ENCODE measurements around the gene PCGF3. TPM values are rescaled to one million over a fixed set of nuclear protein-coding genes. Genes with fewer than 3 reads are reported as not detected.

The PCGF3 gene
- polyA plus RNA-seq, 1 experiment, result 37.2 TPM

DNA sequence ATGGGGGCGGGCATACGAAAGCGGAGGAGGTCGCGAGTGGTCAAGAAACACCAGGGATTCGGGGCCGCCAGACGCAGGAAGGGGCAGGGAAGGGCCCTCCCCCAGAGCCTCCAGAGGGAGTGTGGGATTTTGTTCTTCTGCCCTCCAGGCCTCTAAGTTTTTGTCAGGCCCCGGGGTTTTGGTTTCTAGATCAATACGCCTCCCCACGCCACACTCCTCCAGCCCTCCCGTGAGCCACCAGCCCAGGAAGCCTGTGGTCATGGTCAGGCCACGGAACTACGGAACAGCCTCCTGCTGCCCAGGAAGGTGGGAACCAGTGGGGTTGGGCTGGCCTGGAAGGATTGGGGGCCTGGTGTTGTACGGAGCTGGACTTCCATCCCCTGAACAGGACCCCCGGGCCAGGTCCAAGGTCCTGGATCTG, 81.9 kb downstream of the PCGF3 start:
- ChIA-PET POLR2A (no interaction called here), CTCF (interaction anchor here (0.6 kb wide), 1 partner anchor 30 kb away, joined by 3 read pairs; no protein-coding TSS in a partner anchor)
- no peak for DNase-seq (ENCODE audit: low read depth, low spot score)
- TF ChIP-seq, protein P1, sequence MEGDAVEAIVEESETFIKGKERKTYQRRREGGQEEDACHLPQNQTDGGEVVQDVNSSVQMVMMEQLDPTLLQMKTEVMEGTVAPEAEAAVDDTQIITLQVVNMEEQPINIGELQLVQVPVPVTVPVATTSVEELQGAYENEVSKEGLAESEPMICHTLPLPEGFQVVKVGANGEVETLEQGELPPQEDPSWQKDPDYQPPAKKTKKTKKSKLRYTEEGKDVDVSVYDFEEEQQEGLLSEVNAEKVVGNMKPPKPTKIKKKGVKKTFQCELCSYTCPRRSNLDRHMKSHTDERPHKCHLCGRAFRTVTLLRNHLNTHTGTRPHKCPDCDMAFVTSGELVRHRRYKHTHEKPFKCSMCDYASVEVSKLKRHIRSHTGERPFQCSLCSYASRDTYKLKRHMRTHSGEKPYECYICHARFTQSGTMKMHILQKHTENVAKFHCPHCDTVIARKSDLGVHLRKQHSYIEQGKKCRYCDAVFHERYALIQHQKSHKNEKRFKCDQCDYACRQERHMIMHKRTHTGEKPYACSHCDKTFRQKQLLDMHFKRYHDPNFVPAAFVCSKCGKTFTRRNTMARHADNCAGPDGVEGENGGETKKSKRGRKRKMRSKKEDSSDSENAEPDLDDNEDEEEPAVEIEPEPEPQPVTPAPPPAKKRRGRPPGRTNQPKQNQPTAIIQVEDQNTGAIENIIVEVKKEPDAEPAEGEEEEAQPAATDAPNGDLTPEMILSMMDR (IDR thresholded peaks at IDR 0.05; ENCODE audit: low read depth, low read length), result no peak
- H3K9me3 ChIP-seq (ENCODE audit: control insufficient read depth, insufficient read depth, low read length), result no peaks in the 10 kb centered on the region; the same call in 1 of the 2 replicates
- peaks cover 55% of the 10 kb centered on the region for H3K27me3 ChIP-seq (ENCODE audit: control insufficient read depth, insufficient read depth, low read length)
- no peak overlapping the region for H3K4me3 ChIP-seq (ENCODE audit: low read depth, low read length)
- no peak overlapping the region for H3K27ac ChIP-seq (ENCODE audit: low read depth, low read length)

DNA sequence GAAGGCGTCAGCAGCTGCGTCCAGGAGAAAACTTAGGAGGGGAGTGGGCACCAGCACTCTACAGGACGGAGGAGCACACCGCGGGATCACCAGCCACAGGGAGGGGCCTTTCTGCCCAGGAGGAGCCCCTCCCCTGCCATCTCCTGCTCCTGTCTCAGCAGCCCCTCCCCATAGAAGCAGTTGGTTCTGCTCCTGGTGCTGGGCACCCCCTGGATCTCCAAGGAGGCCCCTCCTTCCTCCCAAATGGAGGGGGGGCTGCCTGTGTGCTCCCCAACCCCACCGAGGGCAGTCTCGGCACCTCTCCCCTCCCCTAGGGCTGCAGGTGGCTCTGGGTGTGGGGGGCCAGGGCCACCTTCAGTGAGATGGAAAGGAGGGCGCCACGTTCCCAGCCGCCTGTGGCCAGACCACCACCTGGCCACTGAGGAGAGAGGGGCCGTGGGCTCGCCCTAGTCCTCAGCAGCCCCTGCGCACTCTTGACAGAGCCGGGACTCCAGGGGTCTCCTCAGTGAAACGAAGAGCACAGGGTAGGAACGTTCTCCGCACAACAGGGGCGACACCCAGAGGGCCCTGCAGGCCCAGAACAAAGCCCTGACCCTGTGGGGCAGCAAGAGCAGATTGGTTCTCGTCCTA, 82.5 kb downstream of the PCGF3 start:
- POLR2A ChIA-PET, result no interaction called here
- CTCF ChIA-PET, result no interaction called here
- Histone ChIP-seq H3K4me3 (ENCODE audit: low read depth, low read length) (no peak overlapping the region), H3K27me3 (ENCODE audit: control insufficient read depth, insufficient read depth, low read length) (peaks cover 60% of the 10 kb centered on the region), H3K9me3 (ENCODE audit: control insufficient read depth, insufficient read depth, low read length) (no peaks in the 10 kb centered on the region; the same call in 1 of the 2 replicates), H3K27ac (ENCODE audit: low read depth, low read length) (no peak overlapping the region)
- TF ChIP-seq, protein P1 (IDR thresholded peaks at IDR 0.05; ENCODE audit: low read depth, low read length), result no peak
- no peak for DNase-seq (ENCODE audit: low read depth, low spot score)

DNA sequence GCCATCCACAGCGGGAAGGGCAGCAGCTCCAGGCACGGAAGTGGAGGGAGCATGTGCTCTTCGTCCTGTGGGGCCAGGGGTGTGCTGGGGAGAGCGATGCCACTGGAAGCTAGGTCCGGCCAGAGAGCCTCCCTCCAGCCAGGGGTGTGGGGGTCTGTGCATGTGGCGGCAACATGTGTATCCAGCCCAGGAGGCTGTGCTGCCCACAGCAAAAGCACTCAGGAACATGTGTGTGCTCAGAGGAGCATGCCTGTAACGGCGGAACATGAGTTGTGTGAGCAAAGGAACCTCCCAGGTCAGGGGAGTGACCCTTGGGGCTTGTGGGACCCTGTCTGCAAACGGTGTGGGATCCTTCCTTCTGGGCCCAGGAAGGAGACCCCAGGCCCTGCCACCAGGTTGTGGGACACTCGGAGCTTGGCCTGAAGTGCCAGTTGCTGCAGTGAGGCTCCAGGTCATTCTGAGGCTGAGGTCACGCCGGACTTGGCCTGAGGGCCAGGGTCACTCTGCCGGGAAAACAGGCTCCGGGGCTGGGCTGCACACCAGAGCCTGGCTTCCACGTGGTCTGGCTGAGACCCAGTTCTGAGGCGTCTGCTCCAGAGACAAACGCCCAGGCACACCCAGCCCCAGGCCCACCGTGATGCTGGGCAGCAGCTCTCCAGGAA, 83.1 kb downstream of the PCGF3 start:
- peaks cover 66% of the 10 kb centered on the region for H3K27me3 ChIP-seq (ENCODE audit: control insufficient read depth, insufficient read depth, low read length)
- no peak for DNase-seq (ENCODE audit: low read depth, low spot score)
- TF ChIP-seq, protein P1 (IDR thresholded peaks at IDR 0.05; ENCODE audit: low read depth, low read length), result no peak

DNA sequence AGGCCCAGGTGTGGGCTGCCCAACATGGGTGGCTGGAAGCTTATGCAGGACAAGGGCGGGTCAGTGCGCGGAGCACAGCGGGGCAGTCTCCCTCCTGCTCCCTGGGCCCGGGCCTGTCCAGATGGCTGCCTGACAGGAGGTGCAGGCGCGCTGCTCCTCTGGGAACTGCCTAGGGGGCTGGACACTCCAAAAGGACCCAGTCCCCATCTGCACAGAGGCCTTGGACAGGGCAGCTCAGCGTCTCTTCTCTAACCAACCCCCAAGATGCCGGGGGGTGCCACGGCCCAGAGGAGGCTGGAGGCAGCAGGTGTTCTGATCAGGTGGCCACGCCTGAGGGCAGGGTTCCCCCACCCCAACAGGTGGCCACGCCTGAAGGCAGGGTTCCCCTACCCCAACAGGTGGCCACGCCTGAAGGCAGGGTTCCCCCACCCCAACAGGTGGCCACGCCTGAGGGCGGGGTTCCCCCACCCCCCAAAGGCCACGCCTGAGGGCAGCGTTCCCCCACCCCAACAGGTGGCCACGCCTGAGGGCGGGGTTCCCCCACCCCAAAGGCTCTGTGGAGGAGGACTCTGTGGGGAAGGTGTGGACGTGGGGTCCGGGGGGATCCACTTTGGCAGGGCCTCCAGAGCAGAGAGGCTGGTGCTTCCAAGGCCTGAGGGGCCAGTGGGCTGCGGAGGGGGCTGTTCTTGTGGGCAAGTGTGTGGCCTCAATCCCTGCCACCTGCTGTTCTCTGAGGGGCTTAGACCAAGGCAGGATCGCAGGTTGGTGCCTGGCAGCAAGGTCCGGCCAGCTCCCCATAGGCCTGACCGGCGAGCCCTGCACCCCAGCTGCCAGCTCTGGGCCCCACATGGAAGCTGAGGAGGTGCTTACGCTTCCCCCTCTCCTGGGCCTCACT, 84.2 kb downstream of the PCGF3 start:
- Histone ChIP-seq H3K9me3 (ENCODE audit: control insufficient read depth, insufficient read depth, low read length) (no peaks in the 10 kb centered on the region; the same call in 1 of the 2 replicates), H3K27me3 (ENCODE audit: control insufficient read depth, insufficient read depth, low read length) (peaks cover 75% of the 10 kb centered on the region), H3K27ac (ENCODE audit: low read depth, low read length) (no peak overlapping the region), H3K4me3 (ENCODE audit: low read depth, low read length) (no peak overlapping the region)
- ChIA-PET POLR2A (interaction anchor here (1.6 kb wide), 1 partner anchor 8 kb away, joined by 4 read pairs; no protein-coding TSS in a partner anchor), CTCF (no interaction called here)
- DNase-seq (ENCODE audit: low read depth, low spot score), result no peak
- TF ChIP-seq, protein P1 (IDR thresholded peaks at IDR 0.05; ENCODE audit: low read depth, low read length), result no peak

More for the DNA sequence above, 83.1 kb downstream of the PCGF3 start:
- ChIA-PET POLR2A (no interaction called here), CTCF (no interaction called here)
- H3K27ac ChIP-seq (ENCODE audit: low read depth, low read length), result no peak overlapping the region
- H3K9me3 ChIP-seq (ENCODE audit: control insufficient read depth, insufficient read depth, low read length), result no peaks in the 10 kb centered on the region; the same call in 1 of the 2 replicates
- no peak overlapping the region for H3K4me3 ChIP-seq (ENCODE audit: low read depth, low read length)

Measured in AG04450 (cell line).